Heart left ventricle (tissue), 13 donors: ENCODE measurements around the gene AASDHPPT.
"Not testable (repeated sequence)": the region's sequence is repeated elsewhere in the genome, so short reads cannot be mapped to it uniquely, and the experiment has no call there.

ENCODE experiments used
- POLR2A ChIP-seq, 2 donors: fragments of 450-650 bp; IDR thresholded peaks; one replicate each; pipeline ENCODE4 v1.6.1; 2017; ENCODE audit warnings: antibody characterized with exemption in 2 of 2, mild to moderate bottlenecking in 2 of 2, moderate library complexity in 2 of 2
- TF ChIP-seq, protein P1 (sequence below), 12 donors: fragments of 200-600 bp; sonication (generic) in 4 of 12; IDR thresholded peaks; one replicate each; pipeline versions ENCODE4 v1.5.0 to v1.8.0; 2018 to 2022; ENCODE audit warnings: antibody characterized with exemption in 12 of 12, mild to moderate bottlenecking in 5 of 12
- donor health status: ischemic (EF 13 %, LVEDD 7.1; RV severe dilation, severe dysfunction).
- donor health status: DM: no; HTN: yes; CAD: no.
- donor health status: DM: no; HTN: no; CAD: no.
- donor health status: ischemic (EF 25% LVEDD 6.9; RV normal size, moderate dysfunction).
- donor health status: ischemic (EF 25% LVEDD 5.7; RV mildly dilated, moderate dysfunction).
- donor health status: ischemic (EF 35%, LVEDD 5.7; RV mildly dilated, moderate dysfunction).
- donor health status: nonischemic (EF 11% LVEDD 7.7; RV severe dilation, severe dysfunction).
- donor health status: DM: yes; HTN: yes; CAD: no.
- donor health status: PGD.
- donor health status: ischemic (EF 29% LVEDD 5.4; RV normal size, mild dysfunction).
- donor health status: nonischemic (EF 23%, LVEDD 6.1; RV moderate dilation, normal function).

DNA sequence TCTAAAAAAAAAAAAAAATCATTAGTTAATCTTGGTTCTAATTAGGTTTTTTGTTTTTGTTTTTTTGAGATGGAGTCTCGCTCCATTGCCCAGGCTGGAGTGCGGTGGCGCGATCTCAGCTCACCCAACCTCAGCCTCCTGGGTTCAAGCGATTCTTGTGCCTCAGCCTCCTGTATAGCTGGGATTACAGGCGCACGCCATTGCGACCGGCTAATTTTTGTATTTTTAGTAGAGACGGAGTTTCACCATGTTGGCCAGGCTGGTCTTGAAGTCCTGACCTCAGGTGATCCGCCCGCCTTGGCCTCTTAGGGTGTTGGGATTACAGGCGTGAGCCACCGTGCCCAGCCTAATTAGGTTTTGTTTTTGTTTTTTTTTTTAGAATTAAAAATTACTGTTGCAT lies 19.1 kb upstream of the AASDHPPT start:
- TF ChIP-seq POLR2A (IDR thresholded peaks at IDR 0.05) = not testable (repeated sequence)
- TF ChIP-seq, protein P1, sequence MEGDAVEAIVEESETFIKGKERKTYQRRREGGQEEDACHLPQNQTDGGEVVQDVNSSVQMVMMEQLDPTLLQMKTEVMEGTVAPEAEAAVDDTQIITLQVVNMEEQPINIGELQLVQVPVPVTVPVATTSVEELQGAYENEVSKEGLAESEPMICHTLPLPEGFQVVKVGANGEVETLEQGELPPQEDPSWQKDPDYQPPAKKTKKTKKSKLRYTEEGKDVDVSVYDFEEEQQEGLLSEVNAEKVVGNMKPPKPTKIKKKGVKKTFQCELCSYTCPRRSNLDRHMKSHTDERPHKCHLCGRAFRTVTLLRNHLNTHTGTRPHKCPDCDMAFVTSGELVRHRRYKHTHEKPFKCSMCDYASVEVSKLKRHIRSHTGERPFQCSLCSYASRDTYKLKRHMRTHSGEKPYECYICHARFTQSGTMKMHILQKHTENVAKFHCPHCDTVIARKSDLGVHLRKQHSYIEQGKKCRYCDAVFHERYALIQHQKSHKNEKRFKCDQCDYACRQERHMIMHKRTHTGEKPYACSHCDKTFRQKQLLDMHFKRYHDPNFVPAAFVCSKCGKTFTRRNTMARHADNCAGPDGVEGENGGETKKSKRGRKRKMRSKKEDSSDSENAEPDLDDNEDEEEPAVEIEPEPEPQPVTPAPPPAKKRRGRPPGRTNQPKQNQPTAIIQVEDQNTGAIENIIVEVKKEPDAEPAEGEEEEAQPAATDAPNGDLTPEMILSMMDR (IDR thresholded peaks at IDR 0.05) = not testable (repeated sequence)
